NCI-H345 treated with DMSO at 0.1 percent for 48 hours (cell line): ENCODE measurements around the gene MTX1.
A peak's percentile ranks its signal among the peaks of the same experiment; 100 is the strongest.
"Not testable (repeated sequence)": the region's sequence is repeated elsewhere in the genome, so short reads cannot be mapped to it uniquely, and the experiment has no call there.

ENCODE experiments used
- DNase-seq: peaks from one replicate; lab custom pipeline; 2025; ENCODE audit not compliant: unreplicated experiment; lab: John Stamatoyannopoulos, UW

The MTX1 gene

DNA sequence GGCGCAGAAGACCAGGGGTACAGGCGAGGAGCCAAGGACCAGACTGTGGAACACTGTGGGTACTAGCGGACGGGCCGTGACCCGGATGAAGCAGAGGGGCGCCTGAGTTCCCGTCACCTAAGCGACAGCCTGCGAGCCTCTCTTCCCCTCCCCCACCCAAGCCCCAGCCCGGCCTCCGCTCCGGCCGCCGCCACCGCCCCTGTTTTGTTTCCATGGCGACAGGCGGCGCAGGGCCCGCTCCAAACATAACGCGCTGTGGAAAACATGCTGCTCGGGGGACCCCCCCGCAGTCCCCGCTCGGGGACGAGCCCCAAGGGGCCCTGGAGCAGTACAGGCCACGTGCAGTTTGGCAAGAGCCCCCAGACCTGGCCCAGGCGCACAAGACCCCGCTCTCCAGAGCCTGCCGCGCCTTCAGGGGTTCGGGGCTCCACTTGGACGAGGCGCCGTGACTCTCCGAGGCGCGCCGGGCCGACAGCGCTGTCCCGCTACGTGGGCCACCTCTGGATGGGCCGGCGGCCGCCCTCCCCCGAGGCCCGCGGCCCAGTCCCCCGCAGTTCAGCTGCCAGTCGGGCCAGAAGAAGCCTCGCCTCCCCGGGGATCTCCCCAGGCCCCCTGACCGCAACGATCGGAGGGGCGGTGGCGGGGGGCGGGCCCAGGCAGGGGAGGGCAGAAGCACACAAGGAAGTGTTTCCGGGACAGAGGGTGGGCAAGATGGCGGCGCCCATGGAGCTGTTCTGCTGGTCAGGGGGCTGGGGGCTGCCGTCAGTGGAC, at the start of gene MTX1:
Gene MTX1 (plus strand): TSS at position 155 of the 771 bp plus-strand sequence. CDS start 110 bp downstream, at position 265.
- peak; percentile 89 for DNase-seq

DNA sequence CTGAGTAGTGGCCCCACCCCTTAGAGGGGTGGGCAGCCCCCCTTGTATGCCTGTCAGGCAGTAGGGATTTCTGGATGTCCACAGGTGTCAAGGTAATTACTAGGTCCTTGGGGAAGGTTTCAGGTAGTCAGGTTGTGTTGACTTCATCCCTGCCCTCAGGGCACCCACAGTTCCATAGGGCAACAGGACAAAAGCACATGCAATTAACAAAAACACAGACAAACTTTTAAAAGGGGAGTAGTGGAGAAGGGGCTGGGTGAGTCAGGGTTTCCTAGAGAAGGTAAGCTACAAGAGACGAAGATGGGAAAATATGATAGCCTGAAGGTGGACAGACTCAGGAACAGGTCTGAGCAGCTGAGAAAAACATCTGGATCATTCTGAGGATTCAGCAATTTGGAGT, 49.5 kb upstream of the MTX1 start:
- DNase-seq: no peak

GRCh38 chr1:155160128-155160527, 48.4 kb upstream of the MTX1 start:
- DNase-seq: no peak

- DNase-seq: not testable (repeated sequence)
Observed at GRCh38 chr1:155162631-155163030, 45.9 kb upstream of the MTX1 start.

DNA sequence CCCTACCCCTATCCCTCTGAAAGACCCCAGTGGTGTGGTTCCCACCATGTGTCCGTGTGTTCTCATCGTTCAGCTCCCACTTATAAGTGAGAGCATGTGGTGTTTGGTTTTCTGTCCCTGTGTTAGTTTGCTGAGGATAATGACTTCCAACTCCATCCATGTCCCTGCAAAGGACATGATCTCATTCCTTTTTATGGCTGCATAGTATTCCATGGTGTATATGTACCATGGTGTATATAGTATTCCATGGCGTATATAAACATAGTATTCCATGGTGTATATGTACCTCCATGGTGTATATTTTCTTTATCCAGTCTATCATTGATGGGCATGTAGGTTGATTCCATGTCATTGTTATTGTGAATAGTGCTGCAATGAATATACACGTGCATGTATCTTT, 44.7 kb upstream of the MTX1 start:
- DNase-seq: not testable (repeated sequence)

GRCh38 chr1:155164625-155165024, 43.9 kb upstream of the MTX1 start:
- not testable (repeated sequence) for DNase-seq

DNA sequence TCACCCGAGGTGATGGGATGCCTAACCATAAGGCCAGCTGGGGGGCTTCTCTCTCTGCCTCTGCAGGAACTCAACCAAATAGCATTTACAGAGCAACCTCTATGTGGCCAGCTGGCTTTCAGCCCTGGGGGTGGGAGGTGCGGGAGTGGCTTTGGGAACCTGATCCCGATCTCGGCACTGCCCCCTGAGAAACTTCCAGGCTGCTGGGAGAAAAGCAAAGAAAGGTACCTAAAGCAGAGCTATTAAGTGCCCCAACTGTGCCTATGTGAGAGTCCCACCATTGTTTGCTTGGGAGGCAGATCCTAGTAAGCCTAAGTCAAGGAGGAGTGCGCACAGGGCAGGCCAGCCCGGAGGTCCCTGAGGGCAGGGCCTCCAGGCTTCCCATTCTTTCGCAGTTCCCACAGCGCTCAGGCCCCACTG, 42.4 kb upstream of the MTX1 start:
- DNase-seq: no peak

DNA sequence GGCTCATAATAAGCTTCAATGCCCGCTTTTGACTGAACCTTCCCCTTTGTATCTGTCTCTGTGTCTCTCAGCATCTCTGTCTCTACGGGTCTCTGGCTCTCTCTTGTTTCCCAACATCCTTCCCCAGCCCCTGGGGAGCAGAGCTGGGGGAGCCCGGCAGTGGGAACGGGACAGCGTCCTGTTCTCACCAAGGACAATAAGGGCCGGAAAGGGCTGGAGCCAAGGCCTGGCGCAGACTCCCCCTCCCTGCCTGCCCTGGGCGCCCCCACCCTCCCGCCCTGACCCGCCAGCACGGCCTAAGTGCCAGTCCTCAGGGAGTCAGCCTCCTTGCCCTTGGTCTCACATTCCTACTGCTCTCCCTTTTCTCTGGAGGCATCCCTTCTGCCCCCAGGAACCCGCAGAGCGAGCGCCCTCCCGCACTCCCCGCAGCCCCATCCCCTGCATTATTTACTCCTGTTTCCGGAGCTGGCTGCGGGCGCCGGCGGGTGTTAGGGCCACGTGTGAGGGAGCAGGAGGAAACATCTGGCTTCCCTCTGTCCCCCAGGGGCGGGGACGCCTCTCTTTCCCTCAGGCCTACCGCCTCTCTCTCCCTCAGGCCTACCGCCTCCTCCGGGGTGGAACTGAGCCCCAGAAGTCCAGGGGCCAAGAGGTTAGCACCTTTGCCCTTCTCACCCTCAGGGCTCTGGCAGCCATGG, 41.9 kb upstream of the MTX1 start:
- DNase-seq: no peak

GRCh38 chr1:155167166-155168104, 41.1 kb upstream of the MTX1 start:
- DNase-seq: peak; percentile 98

DNA sequence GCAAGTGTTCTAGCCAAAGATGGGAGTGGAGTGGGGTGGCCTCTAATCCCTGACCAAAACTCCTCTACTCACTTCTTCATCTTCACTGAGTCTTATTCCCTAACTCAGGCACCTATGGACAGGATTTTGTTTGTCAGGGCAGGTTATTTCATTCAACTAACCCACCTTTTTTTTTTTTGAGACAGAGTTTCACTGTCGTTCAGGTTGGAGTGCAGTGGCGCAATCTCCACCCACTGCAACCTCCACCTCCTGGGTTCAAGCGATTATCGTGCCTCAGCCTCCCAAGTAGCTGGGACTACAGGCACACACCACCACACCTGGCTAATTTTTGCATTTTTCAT, 40.4 kb upstream of the MTX1 start:
- not testable (repeated sequence) for DNase-seq

DNA sequence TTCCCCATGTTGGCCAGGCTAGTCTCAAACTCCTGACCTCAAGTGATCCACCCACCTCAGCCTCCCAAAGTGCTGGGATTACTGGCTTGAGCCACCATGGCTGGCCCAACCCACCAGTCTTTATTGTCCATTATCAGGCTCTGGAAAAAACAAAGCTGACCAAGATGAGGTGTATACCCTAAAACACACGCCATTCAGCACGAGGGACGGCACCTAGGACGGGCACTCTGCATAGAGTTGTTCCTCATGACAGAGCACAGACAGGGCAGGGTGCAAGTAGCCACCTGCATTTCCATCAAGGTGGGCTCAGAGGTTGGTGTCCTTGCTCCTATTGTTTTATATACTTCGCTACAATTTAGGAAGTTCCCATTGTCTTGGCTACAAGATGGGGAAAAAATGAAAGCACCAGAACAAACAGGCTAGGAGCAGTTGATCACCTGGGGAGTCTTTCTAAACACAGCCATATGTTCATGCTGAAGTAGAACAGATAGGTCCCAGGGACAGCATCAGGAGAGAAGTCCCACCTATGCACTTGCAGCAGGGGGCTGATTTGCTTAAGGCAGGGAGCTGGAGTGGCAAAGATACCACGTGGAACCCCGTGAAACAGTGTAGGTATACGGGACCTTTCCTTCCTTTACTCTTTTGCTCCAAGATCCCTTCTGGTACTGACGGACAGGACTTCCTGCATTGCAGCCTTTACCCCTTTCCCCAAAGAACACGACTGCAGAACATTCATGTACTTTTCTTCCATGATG, 39.9 kb upstream of the MTX1 start:
- DNase-seq: no peak

GRCh38 chr1:155169541-155169940, 39.0 kb upstream of the MTX1 start:
- no peak for DNase-seq

DNA sequence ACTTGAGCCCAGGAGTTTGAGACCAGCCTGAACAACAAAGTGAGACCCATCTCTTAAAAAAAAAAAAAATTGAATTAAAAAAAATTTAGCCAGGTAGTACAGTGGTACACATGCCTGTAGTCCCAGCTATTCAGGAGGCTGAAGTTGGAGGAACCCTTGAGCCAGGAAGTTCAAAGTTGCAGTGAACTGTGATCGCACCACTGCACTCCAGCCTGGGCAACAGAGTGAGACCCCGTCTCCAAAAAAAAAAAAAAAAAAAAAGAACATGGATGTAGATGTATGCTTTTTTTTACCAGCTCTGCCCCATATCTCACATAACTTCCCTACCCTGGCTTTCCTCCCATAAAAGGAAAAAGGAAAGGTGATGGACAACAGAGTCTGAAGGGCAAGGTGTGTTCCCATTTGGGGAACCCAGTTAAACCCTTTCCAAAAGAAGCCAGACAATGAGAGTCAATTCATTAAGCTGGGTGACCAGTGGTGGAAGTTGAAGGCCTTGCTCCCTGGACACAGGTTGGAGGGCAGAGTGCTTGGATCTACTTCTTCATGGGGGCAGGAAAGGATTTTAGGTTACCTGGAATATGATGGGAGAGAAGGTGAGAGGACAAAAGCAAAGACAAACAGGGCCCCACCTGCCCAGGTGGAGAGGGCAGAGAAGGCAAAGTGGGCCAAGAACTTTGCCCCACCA, 38.3 kb upstream of the MTX1 start:
- DNase-seq: no peak

- no peak for DNase-seq
Observed at GRCh38 chr1:155170806-155171205, 37.7 kb upstream of the MTX1 start.

GRCh38 chr1:155171836-155172731, 36.4 kb upstream of the MTX1 start:
- DNase-seq: no peak

GRCh38 chr1:155172732-155173477, 35.6 kb upstream of the MTX1 start, which contains the start of gene KRTCAP2:
TSS of gene KRTCAP2 (minus strand) at chr1:155173304. CDS start at chr1:155173224, 80 bp downstream.
- DNase-seq: peak; percentile 100

- peak; percentile 95 for DNase-seq
Observed at GRCh38 chr1:155173478-155174323, 34.8 kb upstream of the MTX1 start, which contains the start of gene TRIM46. TSS of gene TRIM46 (plus strand) at chr1:155173849. CDS start at chr1:155173967, 118 bp downstream.
